Measurements from ENCODE around the gene MAN2B2. TPM values are rescaled to one million over a fixed set of nuclear protein-coding genes. Genes with fewer than 3 reads are reported as not detected.

The MAN2B2 gene
- total RNA-seq, 4 donors from 2014 or later = 32.7 to 95.3 (median 80.2) TPM

DNA sequence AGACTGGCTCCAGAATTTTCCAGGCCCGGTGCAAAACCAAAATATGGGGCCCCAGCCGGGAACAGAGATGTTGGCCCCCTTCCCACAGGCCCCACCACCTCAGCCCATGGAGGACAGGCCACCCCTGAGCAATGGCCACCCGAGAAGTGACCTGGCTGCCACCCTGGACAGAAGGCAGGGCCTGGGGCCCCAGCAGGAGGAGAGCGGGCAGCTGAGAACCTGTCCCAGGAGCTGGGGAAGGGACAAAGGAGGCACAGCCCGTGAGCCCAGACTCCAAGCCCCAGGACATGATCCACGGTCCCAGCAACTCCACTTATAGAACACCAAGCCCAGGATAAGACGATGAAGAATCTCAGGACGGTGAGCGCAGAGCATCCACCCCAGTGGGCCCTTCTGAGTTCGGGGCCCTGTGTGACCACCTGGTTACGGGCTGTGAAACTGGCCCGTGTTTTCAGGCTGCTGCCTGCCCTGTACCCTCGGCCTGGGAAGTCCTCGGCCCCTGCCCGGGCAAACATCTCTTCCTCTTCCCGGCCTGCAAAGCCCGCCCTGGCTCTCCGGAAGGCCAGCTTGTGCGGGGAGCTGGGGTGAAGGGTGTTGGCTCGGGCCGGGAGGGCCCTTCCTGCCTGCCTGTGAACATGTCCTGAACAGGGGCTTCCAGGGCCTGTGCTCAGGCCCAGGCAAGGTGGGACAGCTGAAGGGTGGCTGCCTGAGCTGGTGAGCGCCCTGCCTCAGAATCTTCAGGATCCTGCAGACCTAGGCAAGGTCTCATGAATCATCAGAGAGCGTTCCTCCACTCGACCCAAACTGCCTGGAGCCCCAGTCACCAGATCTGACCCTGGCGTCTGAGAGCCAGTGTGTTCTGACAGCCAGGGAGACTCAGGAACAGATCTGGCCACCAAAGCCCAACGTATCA, 47.0 kb upstream of the MAN2B2 start:
- no peak for DNase-seq
- Histone ChIP-seq H3K4me3 (replicated peaks in 1 of 3) (no peak overlapping the region), H3K27me3 (no peaks in the 10 kb centered on the region), H3K27ac (no peak overlapping the region), H3K9me3 (no peaks in the 10 kb centered on the region), H3K4me1 (no peaks in the 10 kb centered on the region), H3K36me3 (no peaks in the 10 kb centered on the region)
- no peak for TF ChIP-seq POLR2A (IDR thresholded peaks at IDR 0.05)
- TF ChIP-seq, protein P1, sequence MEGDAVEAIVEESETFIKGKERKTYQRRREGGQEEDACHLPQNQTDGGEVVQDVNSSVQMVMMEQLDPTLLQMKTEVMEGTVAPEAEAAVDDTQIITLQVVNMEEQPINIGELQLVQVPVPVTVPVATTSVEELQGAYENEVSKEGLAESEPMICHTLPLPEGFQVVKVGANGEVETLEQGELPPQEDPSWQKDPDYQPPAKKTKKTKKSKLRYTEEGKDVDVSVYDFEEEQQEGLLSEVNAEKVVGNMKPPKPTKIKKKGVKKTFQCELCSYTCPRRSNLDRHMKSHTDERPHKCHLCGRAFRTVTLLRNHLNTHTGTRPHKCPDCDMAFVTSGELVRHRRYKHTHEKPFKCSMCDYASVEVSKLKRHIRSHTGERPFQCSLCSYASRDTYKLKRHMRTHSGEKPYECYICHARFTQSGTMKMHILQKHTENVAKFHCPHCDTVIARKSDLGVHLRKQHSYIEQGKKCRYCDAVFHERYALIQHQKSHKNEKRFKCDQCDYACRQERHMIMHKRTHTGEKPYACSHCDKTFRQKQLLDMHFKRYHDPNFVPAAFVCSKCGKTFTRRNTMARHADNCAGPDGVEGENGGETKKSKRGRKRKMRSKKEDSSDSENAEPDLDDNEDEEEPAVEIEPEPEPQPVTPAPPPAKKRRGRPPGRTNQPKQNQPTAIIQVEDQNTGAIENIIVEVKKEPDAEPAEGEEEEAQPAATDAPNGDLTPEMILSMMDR (IDR thresholded peaks at IDR 0.05) = no peak
- intact Hi-C loops (cut with DNase I) = no loop called here
- WGBS, 2 donors = 82 to 88% methylated on average over 20 of the region's 26 CpGs

DNA sequence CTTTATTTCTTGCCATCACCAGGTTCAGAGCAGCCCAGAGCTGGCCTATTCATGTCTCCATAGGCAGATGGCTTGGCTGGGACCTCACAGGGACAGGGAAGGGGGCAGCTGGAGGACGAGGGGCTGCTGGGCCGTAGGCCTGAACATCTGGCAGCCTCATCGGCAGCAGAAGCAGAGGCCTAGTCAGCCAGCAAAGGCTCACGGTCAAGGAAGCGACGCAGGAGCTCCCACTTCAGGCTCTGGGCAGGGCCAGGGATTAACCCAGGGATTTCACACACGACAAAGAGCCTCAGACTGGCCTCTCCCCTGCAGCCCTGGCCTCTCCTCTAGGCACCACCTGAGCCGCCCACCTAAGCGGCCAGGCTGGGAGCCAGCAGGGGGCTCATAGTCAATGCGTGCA, 46.0 kb upstream of the MAN2B2 start:
- no peak for TF ChIP-seq POLR2A (IDR thresholded peaks at IDR 0.05)
- TF ChIP-seq, protein P1 (IDR thresholded peaks at IDR 0.05) = no peak
- DNase-seq = no peak
- H3K4me3 ChIP-seq (replicated peaks in 1 of 3) = no peak overlapping the region
- no peaks in the 10 kb centered on the region for H3K4me1 ChIP-seq
- 42 to 70% methylated on average over 2 to 7 of the region's 10 CpGs for WGBS, 2 donors
- H3K27ac ChIP-seq = no peak overlapping the region
- H3K36me3 ChIP-seq = no peaks in the 10 kb centered on the region
- intact Hi-C loops (cut with DNase I) = no loop called here
- no peaks in the 10 kb centered on the region for H3K27me3 ChIP-seq
- no peaks in the 10 kb centered on the region for H3K9me3 ChIP-seq

DNA sequence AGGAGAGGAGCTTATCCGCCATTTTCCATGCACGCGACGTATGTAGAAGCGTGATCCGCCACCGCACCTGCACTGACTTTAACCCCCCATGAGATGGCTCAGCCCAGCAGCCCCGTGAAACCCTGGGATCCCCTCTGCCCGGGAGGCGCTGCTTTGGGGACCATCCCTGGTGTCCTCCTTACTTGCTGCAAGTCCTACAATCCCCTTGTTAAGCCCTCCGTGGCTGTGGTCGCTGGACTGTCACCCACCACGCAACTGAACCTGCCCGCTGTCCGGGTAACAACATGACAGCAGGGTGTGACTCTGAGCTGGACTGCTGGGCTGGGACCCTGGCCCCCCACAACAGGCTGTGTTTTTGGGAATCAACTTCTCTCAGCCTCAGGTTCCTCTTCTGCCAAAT, 44.7 kb upstream of the MAN2B2 start:
- intact Hi-C loops (cut with DNase I) = no loop called here
- no peak for TF ChIP-seq POLR2A (IDR thresholded peaks at IDR 0.05)
- TF ChIP-seq, protein P1 (IDR thresholded peaks at IDR 0.05) = no peak

DNA sequence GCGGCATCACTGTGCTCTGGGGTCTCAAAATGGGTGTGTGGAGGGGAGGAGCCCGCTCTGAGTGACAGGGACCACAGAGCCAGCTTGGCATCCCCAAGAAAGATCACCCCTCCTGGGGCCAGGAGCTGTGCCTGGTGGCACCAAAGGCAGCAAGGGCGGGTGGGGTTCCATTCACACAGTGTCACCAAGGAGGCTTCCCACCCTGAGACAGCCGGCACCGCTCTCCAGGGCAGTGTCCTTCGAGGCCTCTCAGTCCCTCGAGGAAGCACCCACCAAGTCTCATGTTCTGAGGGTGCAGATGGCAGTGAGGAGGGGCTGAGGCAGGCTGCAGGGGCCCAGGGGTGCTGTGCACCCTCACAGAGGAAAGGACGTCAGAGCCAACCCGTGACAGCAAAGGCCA, 44.0 kb upstream of the MAN2B2 start:
- Histone ChIP-seq H3K9me3 (no peaks in the 10 kb centered on the region), H3K4me1 (no peaks in the 10 kb centered on the region), H3K27ac (no peak overlapping the region), H3K36me3 (no peaks in the 10 kb centered on the region), H3K4me3 (replicated peaks in 1 of 3) (no peak overlapping the region), H3K27me3 (no peaks in the 10 kb centered on the region)
- TF ChIP-seq, protein P1 (IDR thresholded peaks at IDR 0.05) = no peak
- no peak for TF ChIP-seq POLR2A (IDR thresholded peaks at IDR 0.05)
- WGBS, 2 donors = 66 to 76% methylated on average over 9 of the region's 9 CpGs
- intact Hi-C loops (cut with DNase I) = no loop called here
- no peak for DNase-seq

More for the DNA sequence above, 44.7 kb upstream of the MAN2B2 start:
- 89 to 91% methylated on average over 15 of the region's 15 CpGs for WGBS, 2 donors
- Histone ChIP-seq H3K4me1 (no peaks in the 10 kb centered on the region), H3K27ac (no peak overlapping the region), H3K4me3 (replicated peaks in 1 of 3) (no peak overlapping the region), H3K27me3 (no peaks in the 10 kb centered on the region), H3K36me3 (no peaks in the 10 kb centered on the region), H3K9me3 (no peaks in the 10 kb centered on the region)
- DNase-seq = no peak

DNA sequence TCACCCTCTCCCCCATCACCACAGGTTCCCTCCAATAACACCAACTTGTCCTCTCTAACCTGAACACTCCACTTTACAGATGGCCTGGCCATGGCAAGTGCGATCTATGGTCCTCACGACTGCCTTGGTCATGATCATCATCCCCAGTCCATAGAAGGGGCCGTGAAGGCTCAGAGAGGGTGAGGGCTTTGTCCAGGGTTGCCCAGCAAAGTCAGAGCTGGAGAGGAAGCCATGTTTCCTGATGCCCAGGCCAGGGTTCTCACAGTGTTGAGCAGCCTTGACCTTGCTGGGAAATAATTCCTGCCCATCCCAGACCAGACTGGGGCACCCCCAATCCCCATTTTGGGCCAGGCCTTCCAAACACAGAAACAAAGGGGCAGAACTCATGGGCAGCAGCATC, 42.9 kb upstream of the MAN2B2 start:
- Histone ChIP-seq H3K4me1 (no peaks in the 10 kb centered on the region), H3K27me3 (no peaks in the 10 kb centered on the region), H3K4me3 (replicated peaks in 1 of 3) (no peak overlapping the region), H3K9me3 (no peaks in the 10 kb centered on the region), H3K36me3 (no peaks in the 10 kb centered on the region), H3K27ac (no peak overlapping the region)
- 67 to 87% methylated on average over 3 of the region's 3 CpGs for WGBS, 2 donors
- intact Hi-C loops (cut with DNase I) = no loop called here
- TF ChIP-seq, protein P1 (IDR thresholded peaks at IDR 0.05) = no peak
- no peak for TF ChIP-seq POLR2A (IDR thresholded peaks at IDR 0.05)
- no peak for DNase-seq
